ENCODE data around the gene DCDC2C.

DCDC2C gene

DNA sequence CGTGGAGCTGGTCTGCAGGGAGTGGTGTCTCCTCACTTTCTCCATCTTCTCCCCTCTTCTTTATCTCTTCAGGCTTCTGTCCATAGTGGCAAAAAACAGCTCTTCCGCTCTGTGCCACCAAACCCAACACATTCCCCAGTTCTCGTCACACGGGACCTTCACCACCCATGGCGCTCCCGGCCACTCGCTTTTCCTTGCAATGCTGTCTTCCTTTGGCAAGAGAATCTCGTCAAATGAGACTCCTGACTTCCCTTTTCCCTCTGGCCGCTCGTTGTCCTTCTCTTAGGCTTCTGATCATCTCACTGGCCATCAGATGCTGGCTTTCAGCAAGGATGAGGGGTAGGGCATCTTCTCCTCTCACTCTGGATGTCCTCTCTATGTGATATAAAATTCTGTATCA is 72.9 kb downstream of the DCDC2C start:
- TF ChIP-seq, protein P1, sequence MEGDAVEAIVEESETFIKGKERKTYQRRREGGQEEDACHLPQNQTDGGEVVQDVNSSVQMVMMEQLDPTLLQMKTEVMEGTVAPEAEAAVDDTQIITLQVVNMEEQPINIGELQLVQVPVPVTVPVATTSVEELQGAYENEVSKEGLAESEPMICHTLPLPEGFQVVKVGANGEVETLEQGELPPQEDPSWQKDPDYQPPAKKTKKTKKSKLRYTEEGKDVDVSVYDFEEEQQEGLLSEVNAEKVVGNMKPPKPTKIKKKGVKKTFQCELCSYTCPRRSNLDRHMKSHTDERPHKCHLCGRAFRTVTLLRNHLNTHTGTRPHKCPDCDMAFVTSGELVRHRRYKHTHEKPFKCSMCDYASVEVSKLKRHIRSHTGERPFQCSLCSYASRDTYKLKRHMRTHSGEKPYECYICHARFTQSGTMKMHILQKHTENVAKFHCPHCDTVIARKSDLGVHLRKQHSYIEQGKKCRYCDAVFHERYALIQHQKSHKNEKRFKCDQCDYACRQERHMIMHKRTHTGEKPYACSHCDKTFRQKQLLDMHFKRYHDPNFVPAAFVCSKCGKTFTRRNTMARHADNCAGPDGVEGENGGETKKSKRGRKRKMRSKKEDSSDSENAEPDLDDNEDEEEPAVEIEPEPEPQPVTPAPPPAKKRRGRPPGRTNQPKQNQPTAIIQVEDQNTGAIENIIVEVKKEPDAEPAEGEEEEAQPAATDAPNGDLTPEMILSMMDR (IDR thresholded peaks at IDR 0.05) = no peak
- Histone ChIP-seq H3K9me3 (no peaks in the 10 kb centered on the region), H3K4me1 (no peaks in the 10 kb centered on the region), H3K27ac (no peak overlapping the region), H3K4me3 (no peak overlapping the region), H3K36me3 (no peaks in the 10 kb centered on the region), H3K27me3 (no peaks in the 10 kb centered on the region)
- intact Hi-C loops (cut with DNase I; ENCODE audit: low total_unique reads) = no loop called here
- DNase-seq = no peak

DNA sequence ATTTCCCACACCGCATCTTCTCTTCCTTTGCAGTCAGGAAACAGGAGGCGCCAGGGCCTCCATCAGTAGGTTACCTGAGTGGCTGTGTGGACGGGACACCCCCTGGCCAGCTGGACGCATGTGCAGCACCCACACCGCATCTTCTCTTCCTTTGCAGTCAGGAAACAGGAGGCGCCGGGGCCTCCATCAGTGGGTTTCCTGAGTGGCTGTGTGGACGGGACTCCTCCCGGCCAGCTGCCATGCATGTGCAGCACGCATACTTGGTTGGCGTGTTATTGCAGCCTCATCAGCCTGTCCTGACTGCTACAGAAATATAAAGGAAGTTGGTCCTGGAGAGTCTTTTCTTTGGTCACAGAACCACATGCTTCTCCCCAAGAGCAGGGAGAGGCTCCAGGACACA is 74.6 kb downstream of the DCDC2C start:
- no peak overlapping the region for H3K4me3 ChIP-seq
- H3K9me3 ChIP-seq = no peaks in the 10 kb centered on the region
- no peak for DNase-seq
- H3K36me3 ChIP-seq = no peaks in the 10 kb centered on the region
- no peaks in the 10 kb centered on the region for H3K4me1 ChIP-seq
- no peak overlapping the region for H3K27ac ChIP-seq
- TF ChIP-seq, protein P1 (IDR thresholded peaks at IDR 0.05) = no peak
- intact Hi-C loops (cut with DNase I; ENCODE audit: low total_unique reads) = no loop called here
- no peaks in the 10 kb centered on the region for H3K27me3 ChIP-seq

DNA sequence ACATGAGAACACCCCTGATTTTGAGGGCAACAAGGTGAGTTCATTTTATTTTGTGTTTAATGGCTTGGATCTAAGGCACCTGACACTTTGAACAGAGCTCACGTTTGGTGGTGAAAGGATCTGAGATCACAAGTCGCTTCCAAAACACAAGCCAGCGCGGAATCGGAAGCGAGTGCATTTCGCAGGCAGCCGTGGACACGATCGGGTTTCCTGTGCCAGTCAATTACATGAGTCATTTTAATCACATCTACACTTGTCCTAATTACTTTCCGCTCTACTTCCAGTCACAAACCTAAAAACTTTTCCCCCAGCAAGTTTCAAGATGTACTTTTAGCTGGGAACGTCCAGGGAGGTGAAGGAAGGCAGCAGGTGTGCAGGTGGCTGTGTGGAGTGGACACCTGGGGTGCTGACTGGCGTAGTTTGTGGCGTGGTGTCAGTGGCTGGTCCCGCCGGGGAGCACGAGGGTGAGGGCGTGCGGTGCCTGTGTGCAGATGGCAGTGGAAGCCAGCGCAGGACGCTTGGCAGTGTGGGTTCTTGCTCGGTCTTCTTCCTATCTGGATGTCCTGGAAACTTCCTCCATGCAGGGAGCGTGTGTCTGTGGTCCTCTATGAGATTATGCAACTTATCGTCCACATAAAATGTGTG is 75.6 kb downstream of the DCDC2C start:
- Histone ChIP-seq H3K27me3 (no peaks in the 10 kb centered on the region), H3K4me1 (no peaks in the 10 kb centered on the region), H3K36me3 (no peaks in the 10 kb centered on the region), H3K27ac (no peak overlapping the region), H3K9me3 (no peaks in the 10 kb centered on the region), H3K4me3 (no peak overlapping the region)
- intact Hi-C loops (cut with DNase I; ENCODE audit: low total_unique reads) = no loop called here
- TF ChIP-seq, protein P1 (IDR thresholded peaks at IDR 0.05) = no peak
- no peak for DNase-seq

DNA sequence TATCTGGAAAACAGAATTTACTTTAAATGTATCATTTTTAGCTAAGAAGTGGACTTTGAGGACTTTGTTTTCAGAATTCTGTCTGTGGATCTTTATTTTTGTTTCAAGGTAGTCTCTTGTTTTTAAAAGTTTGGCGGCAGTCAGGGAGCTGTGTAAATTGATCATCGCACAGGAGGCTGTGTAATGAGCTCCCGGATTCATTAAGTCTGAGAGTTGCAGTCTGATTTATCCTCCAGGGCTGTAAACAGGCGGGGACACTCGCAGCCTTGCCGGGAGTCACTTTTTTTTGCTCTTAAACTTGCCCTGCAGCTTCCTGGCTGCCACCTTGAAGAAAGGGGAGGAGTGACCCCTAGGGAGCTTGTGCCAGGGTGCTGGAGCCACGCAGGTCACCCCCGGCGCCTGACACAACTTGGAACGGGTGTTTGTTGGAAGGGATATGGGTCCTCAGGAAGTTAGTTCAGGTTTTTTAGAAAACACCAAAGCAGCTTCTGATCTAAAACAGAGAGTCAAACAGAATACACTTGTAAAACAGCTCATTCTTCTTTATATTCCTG is 76.2 kb downstream of the DCDC2C start:
- H3K27ac ChIP-seq = no peak overlapping the region
- DNase-seq = no peak
- H3K9me3 ChIP-seq = no peaks in the 10 kb centered on the region
- no peak overlapping the region for H3K4me3 ChIP-seq
- TF ChIP-seq, protein P1 (IDR thresholded peaks at IDR 0.05) = no peak
- no peaks in the 10 kb centered on the region for H3K4me1 ChIP-seq
- no peaks in the 10 kb centered on the region for H3K36me3 ChIP-seq
- intact Hi-C loops (cut with DNase I; ENCODE audit: low total_unique reads) = no loop called here
- no peaks in the 10 kb centered on the region for H3K27me3 ChIP-seq

DNA sequence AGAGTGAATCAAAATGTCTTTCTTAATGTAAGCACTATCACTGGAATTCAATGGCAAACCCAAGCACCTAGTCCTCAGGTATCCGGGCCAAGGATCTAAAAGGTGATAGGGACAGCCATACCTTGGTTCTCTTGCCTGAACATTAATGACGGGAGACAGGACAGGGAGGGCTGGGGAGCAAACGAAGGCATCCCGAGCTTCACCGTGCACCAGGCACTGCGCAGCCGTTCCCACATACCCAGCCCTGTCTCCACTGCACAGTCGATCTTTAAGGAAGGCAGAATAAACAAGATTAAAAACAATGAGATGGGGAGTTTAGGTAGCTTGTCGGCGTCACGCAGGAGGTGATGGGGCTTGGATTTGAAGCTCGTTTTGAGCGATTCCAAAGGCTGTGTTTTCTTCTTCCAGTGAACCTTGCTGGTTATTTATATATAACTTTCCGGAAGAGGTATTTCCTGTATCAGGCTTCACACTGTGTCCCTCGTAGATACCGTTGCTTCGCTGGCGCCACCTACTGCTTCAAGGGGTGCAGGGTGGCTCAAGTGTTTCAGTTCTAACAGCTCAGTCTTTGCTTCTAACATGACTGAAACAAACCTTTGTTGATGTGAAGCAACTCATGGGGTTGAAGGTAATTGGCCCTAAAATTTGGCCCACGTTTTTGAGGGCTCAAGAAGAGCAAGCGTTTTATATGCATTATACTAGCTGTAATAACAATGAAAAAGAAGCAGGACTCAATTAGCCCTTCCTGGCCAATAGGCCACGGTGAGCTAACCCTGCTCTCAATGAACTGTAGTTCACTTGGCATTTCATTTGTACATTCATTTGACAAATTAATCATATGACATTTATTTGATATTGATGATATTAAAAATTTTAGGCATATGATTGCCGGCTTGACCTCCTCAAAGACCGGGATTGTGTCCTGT is 77.4 kb downstream of the DCDC2C start:
- DNase-seq = no peak
- Histone ChIP-seq H3K4me3 (no peak overlapping the region), H3K4me1 (no peaks in the 10 kb centered on the region), H3K27ac (no peak overlapping the region), H3K36me3 (no peaks in the 10 kb centered on the region), H3K9me3 (no peaks in the 10 kb centered on the region), H3K27me3 (peaks cover 0 to 3% of the 10 kb centered on the region in 2 donors)
- intact Hi-C loops (cut with DNase I; ENCODE audit: low total_unique reads) = no loop called here
- TF ChIP-seq, protein P1 (IDR thresholded peaks at IDR 0.05) = peak; percentile 26 to 32

All from tibial artery (tissue), 4 donors.